ENCODE measurements around the gene IGF2BP1.

Gene IGF2BP1

DNA sequence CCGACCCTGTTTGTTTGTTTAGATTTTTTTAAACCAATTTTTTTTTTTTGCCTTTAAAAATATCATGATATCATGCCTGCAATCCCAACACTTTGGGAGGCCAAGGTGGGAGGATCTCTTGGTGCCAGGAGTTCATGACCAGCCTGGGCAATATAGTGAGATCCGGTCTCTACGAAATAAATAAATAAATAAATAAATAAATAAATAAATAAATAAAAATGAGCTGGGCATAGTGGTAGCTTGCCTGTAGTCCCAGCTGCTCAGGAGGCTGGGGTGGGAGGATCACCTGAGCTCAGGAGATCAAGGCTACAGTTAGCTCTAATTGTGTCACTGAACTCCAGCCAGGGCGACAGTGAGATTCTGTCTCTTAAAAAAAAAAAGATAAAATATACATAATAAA, 8.1 kb upstream of the IGF2BP1 start:
- no peak overlapping the region for H3K4me3 ChIP-seq (ENCODE audit: insufficient read depth, low read length, poor library complexity, severe bottlenecking)
- H3K27ac ChIP-seq (ENCODE audit: low read depth, low read length) = no peak overlapping the region
- H3K27me3 ChIP-seq (ENCODE audit: low read length) = no peaks in the 10 kb centered on the region
- H3K79me2 ChIP-seq (ENCODE audit: insufficient read depth, low read length) = no peaks in the 10 kb centered on the region
- H3K9me2 ChIP-seq (replicated peaks; ENCODE audit: insufficient read depth, low read length) = no peaks in the 10 kb centered on the region
- H4K20me1 ChIP-seq (ENCODE audit: low read depth, low read length) = peaks cover 5% of the 10 kb centered on the region; the same call in 1 of the 2 replicates
- H3K4me2 ChIP-seq (ENCODE audit: low read depth, low read length, poor library complexity, severe bottlenecking) = no peak overlapping the region
- TF ChIP-seq EZH2phosphoT487 (conservative IDR thresholded peaks at IDR 0.05; ENCODE audit: low read length) = no peak
- TF ChIP-seq, protein P1, sequence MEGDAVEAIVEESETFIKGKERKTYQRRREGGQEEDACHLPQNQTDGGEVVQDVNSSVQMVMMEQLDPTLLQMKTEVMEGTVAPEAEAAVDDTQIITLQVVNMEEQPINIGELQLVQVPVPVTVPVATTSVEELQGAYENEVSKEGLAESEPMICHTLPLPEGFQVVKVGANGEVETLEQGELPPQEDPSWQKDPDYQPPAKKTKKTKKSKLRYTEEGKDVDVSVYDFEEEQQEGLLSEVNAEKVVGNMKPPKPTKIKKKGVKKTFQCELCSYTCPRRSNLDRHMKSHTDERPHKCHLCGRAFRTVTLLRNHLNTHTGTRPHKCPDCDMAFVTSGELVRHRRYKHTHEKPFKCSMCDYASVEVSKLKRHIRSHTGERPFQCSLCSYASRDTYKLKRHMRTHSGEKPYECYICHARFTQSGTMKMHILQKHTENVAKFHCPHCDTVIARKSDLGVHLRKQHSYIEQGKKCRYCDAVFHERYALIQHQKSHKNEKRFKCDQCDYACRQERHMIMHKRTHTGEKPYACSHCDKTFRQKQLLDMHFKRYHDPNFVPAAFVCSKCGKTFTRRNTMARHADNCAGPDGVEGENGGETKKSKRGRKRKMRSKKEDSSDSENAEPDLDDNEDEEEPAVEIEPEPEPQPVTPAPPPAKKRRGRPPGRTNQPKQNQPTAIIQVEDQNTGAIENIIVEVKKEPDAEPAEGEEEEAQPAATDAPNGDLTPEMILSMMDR (IDR thresholded peaks at IDR 0.05; ENCODE audit: insufficient read depth, low read length, poor library complexity, severe bottlenecking) = no peak
- no peaks in the 10 kb centered on the region for H3K9me3 ChIP-seq (ENCODE audit: insufficient read depth, low read length)
- no peak overlapping the region for H2AFZ ChIP-seq (ENCODE audit: low read depth, low read length, severe bottlenecking)
- no peaks in the 10 kb centered on the region for H3K36me3 ChIP-seq (ENCODE audit: low read length)
- H3K9ac ChIP-seq (ENCODE audit: low read length) = no peak overlapping the region
- H3F3A ChIP-seq (ENCODE audit: insufficient read depth) = no peaks in the 10 kb centered on the region

DNA sequence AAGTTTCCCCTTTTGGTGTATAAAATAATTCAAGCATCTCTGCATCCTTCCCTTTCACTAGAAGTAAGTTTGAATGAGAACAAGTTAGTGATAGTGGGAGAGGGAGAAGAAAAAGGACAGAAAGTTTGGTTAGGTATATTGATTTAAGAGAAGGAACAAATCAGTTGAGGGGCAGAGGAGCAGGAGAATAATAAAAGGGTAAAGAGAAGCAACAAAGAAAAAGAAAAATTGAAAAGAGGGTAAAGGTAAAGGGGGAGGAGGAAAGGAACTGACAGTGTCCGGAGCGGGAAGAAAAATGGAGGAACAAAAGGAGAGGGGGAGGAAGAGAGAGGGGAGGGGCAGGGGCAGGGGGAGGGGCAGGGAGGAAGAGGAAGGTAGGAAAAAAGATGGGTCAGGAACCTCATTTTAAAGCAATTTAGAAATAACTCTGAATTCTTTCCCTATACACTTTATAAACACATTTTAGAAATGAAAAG, 6.3 kb upstream of the IGF2BP1 start:
- no peak overlapping the region for H3K27ac ChIP-seq (ENCODE audit: low read depth, low read length)

DNA sequence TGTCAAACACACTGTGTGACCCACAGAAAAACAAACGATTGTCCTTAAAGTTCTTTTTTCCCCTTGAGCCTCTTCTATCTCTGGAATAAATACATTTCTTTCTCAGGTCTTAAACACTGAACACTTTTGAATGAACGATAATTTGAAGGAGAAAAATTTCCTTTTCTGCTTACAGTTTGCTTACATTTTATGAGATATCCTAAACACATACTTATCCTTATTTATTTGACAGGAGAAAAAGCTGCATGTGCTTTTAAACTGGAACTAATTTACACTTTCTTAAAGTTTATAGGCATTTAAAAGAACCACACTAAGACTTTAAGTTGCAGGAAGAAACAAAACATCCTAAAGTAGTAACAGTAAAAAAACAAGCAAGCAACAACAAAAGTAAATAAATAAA, 4.7 kb upstream of the IGF2BP1 start:
- Histone ChIP-seq H3K9me2 (replicated peaks; ENCODE audit: insufficient read depth, low read length) (no peaks in the 10 kb centered on the region), H3K9ac (ENCODE audit: low read length) (no peak overlapping the region), H3K27ac (ENCODE audit: low read depth, low read length) (no peak overlapping the region), H4K20me1 (ENCODE audit: low read depth, low read length) (peaks cover 5% of the 10 kb centered on the region; the same call in 1 of the 2 replicates), H3K4me3 (ENCODE audit: insufficient read depth, low read length, poor library complexity, severe bottlenecking) (no peak overlapping the region), H3K4me2 (ENCODE audit: low read depth, low read length, poor library complexity, severe bottlenecking) (no peak overlapping the region), H2AFZ (ENCODE audit: low read depth, low read length, severe bottlenecking) (no peak overlapping the region), H3K9me3 (ENCODE audit: insufficient read depth, low read length) (no peaks in the 10 kb centered on the region), H3K36me3 (ENCODE audit: low read length) (no peaks in the 10 kb centered on the region), H3K27me3 (ENCODE audit: low read length) (no peaks in the 10 kb centered on the region), H3F3A (ENCODE audit: insufficient read depth) (no peaks in the 10 kb centered on the region), H3K79me2 (ENCODE audit: insufficient read depth, low read length) (no peaks in the 10 kb centered on the region)
- TF ChIP-seq, protein P1 (IDR thresholded peaks at IDR 0.05; ENCODE audit: insufficient read depth, low read length, poor library complexity, severe bottlenecking) = no peak
- TF ChIP-seq EZH2phosphoT487 (conservative IDR thresholded peaks at IDR 0.05; ENCODE audit: low read length) = no peak

More for the DNA sequence above, 6.3 kb upstream of the IGF2BP1 start:
- Histone ChIP-seq H3K4me2 (ENCODE audit: low read depth, low read length, poor library complexity, severe bottlenecking) (no peak overlapping the region), H3K36me3 (ENCODE audit: low read length) (no peaks in the 10 kb centered on the region), H2AFZ (ENCODE audit: low read depth, low read length, severe bottlenecking) (no peak overlapping the region), H3K9me2 (replicated peaks; ENCODE audit: insufficient read depth, low read length) (no peaks in the 10 kb centered on the region), H3K79me2 (ENCODE audit: insufficient read depth, low read length) (no peaks in the 10 kb centered on the region), H3K9me3 (ENCODE audit: insufficient read depth, low read length) (no peaks in the 10 kb centered on the region), H3K4me3 (ENCODE audit: insufficient read depth, low read length, poor library complexity, severe bottlenecking) (no peak overlapping the region), H3F3A (ENCODE audit: insufficient read depth) (no peaks in the 10 kb centered on the region), H3K27me3 (ENCODE audit: low read length) (no peaks in the 10 kb centered on the region), H4K20me1 (ENCODE audit: low read depth, low read length) (peaks cover 5% of the 10 kb centered on the region; the same call in 1 of the 2 replicates), H3K9ac (ENCODE audit: low read length) (no peak overlapping the region)
- TF ChIP-seq EZH2phosphoT487 (conservative IDR thresholded peaks at IDR 0.05; ENCODE audit: low read length) = no peak
- TF ChIP-seq, protein P1 (IDR thresholded peaks at IDR 0.05; ENCODE audit: insufficient read depth, low read length, poor library complexity, severe bottlenecking) = no peak

Measured in SU-DHL-6 (cell line).